T-helper 1 cell treated with Interleukin-12 subunit alpha and Interleukin-12 subunit beta and Interleukin-4 antibody, amounts not matched to agents 30 μg/mL and 1 μg/mL, for 36 hours (primary cell): ENCODE measurements around the gene KIRREL3.

Experiments used
- H3K27ac Mint-ChIP-seq: one replicate; pipeline ENCODE4 v1.8.0; 2021; ENCODE audit warnings: mild to moderate bottlenecking, mixed read lengths
- H3K27me3 Mint-ChIP-seq: one replicate; pipeline ENCODE4 v1.8.0; 2021; ENCODE audit warnings: low read depth, mixed read lengths
- H3K36me3 Mint-ChIP-seq: one replicate; pipeline ENCODE4 v1.8.0; 2021; ENCODE audit warnings: low read depth, mixed read lengths
- H3K4me1 Mint-ChIP-seq: one replicate; pipeline ENCODE4 v1.8.0; 2021; ENCODE audit warnings: low read depth, mixed read lengths
- H3K4me3 Mint-ChIP-seq: one replicate; pipeline ENCODE4 v1.8.0; 2021; ENCODE audit warnings: mild to moderate bottlenecking, moderate library complexity, mixed read lengths
- H3K9me3 Mint-ChIP-seq: one replicate; pipeline ENCODE4 v1.8.0; 2021; ENCODE audit warnings: mixed read lengths

Gene KIRREL3

DNA sequence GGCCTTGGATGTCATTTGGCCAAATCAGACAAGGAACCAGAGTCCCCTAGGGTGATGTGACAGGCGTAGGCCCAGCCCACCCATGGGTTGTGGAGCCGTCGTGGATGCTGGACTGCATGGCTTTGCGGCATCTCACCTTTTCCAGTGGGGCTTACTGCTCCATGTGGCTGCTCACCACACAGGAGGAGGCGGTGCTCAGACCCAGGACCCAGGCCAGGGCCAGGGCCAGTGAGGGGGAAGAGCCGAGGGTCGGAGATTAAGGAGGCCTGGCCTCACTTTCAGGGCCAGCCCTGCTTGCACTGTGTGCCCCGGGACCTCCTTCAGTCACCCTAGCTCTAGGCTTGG is 539.5 kb downstream of the KIRREL3 start:
- Mint-ChIP-seq H3K9me3 (peaks cover 4% of the 10 kb centered on the region), H3K27me3 (no peaks in the 10 kb centered on the region), H3K4me1 (peaks cover 14% of the 10 kb centered on the region), H3K36me3 (peaks cover 2% of the 10 kb centered on the region), H3K4me3 (no peak overlapping the region), H3K27ac (no peak overlapping the region)

DNA sequence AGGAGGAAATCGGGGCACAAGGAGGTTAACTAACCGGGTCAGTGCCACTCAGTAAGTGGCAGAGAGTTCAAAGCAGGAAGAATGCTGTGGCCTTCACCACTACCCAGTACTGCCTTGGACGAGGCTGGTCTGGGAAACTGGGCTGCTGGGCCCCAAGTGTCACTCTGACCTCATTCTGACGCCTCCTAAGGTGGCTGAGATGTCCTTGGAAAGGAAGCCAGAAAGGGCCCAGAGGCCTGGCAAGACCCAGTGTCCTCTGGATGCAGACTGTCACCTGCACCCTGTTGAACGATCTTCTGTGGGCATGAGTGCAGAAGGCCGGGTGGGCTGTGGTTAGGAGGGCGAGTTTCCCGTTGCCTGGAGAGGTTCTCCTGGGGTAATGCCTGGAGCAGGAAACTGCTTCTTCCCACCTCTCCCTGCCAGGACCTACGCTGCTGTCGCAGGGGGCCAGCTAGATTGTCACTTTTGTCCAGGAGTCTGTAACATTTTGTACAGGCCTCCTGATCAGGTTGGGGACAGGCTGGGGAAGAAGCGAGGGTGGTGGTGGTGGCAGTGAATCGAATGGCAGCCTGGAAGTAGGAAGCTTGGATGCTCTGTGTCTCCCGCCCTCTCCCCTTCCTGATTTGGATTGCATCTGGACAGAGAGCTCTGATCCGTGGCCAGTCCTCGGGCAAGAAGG is 540.0 kb downstream of the KIRREL3 start:
- H3K36me3 Mint-ChIP-seq, result peaks cover 2% of the 10 kb centered on the region
- H3K4me3 Mint-ChIP-seq, result no peak overlapping the region
- H3K9me3 Mint-ChIP-seq, result peaks cover 4% of the 10 kb centered on the region
- peaks cover 9% of the 10 kb centered on the region for H3K4me1 Mint-ChIP-seq
- H3K27ac Mint-ChIP-seq, result no peak overlapping the region
- no peaks in the 10 kb centered on the region for H3K27me3 Mint-ChIP-seq

GRCh38 chr11:126459691-126460281 is 540.8 kb downstream of the KIRREL3 start:
- H3K9me3 Mint-ChIP-seq, result peaks cover 4% of the 10 kb centered on the region
- H3K4me3 Mint-ChIP-seq, result no peak overlapping the region
- no peaks in the 10 kb centered on the region for H3K27me3 Mint-ChIP-seq
- peaks cover 3% of the 10 kb centered on the region for H3K4me1 Mint-ChIP-seq
- peaks cover 2% of the 10 kb centered on the region for H3K36me3 Mint-ChIP-seq
- no peak overlapping the region for H3K27ac Mint-ChIP-seq

DNA sequence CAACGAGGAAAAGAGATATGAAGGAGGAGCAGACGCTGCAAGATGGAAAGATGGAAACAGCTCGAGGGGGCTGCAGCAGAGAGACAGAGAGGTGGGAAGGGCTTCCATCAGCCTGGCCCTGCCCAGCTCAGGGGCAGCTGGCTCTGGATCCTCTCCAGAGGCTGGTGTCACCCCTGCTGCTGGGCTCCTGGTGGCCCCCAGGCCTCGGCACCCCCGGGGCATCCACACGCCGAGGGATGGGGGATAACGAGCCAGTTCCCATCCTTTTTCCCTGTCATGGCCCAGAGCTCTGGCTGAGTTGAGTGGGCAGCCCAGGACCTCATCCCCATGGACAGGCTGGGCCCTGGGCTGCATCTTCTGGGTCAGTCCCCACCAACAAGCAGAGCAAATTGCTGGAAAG is 542.8 kb downstream of the KIRREL3 start:
- H3K27me3 Mint-ChIP-seq, result no peaks in the 10 kb centered on the region
- no peaks in the 10 kb centered on the region for H3K4me1 Mint-ChIP-seq
- no peaks in the 10 kb centered on the region for H3K9me3 Mint-ChIP-seq
- H3K36me3 Mint-ChIP-seq, result no peaks in the 10 kb centered on the region
- no peak overlapping the region for H3K4me3 Mint-ChIP-seq
- no peak overlapping the region for H3K27ac Mint-ChIP-seq

DNA sequence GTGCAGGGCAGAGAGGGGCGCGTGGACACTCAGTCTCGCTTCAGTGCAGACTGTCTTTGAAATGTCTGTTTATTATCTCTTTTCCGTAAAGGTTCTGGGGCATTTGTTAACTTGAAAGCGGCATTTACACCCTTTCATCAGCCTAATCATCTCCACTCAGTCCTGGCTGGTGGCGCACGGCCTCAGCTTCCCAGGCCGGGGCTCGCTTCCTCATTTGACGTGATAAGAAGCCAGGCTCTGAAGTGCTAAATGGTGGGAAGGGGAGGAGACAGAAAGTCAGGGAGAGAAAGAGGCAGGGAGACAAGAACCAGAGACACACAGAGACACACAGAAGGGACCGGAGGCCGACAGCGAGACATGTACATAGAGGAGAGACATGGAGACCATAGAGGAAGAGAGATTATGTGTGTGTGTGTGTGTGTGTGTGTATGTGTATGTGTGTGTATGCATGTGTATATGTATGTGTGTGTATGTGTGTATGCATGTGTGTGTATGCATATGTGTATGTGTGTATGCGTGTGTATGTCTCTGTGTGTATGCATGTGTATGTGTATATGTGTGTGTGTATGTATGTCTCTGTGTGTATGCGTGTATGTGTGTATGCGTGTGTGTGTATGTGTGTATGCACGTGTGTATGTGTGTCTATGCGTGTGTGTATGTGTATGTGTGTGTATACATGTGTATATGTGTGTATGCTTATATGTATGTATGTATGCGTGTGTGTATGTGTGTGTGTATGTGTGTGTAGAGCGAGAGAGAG is 543.6 kb downstream of the KIRREL3 start:
- Mint-ChIP-seq H3K4me1 (no peaks in the 10 kb centered on the region), H3K36me3 (no peaks in the 10 kb centered on the region), H3K9me3 (no peaks in the 10 kb centered on the region), H3K27ac (no peak overlapping the region), H3K4me3 (no peak overlapping the region), H3K27me3 (no peaks in the 10 kb centered on the region)

- Mint-ChIP-seq H3K4me1 (no peaks in the 10 kb centered on the region), H3K27ac (no peak overlapping the region), H3K36me3 (no peaks in the 10 kb centered on the region), H3K4me3 (no peak overlapping the region), H3K9me3 (peaks cover 5% of the 10 kb centered on the region), H3K27me3 (no peaks in the 10 kb centered on the region)
Measured at GRCh38 chr11:126456089-126456488, 544.5 kb downstream of the KIRREL3 start.

- H3K27me3 Mint-ChIP-seq, result no peaks in the 10 kb centered on the region
- peaks cover 19% of the 10 kb centered on the region for H3K9me3 Mint-ChIP-seq
- no peak overlapping the region for H3K27ac Mint-ChIP-seq
- H3K36me3 Mint-ChIP-seq, result peaks cover 2% of the 10 kb centered on the region
- H3K4me3 Mint-ChIP-seq, result no peak overlapping the region
- H3K4me1 Mint-ChIP-seq, result no peaks in the 10 kb centered on the region
Measured at GRCh38 chr11:126452241-126453101, 548.1 kb downstream of the KIRREL3 start.

GRCh38 chr11:126451211-126451802 is 549.3 kb downstream of the KIRREL3 start:
- no peak overlapping the region for H3K4me3 Mint-ChIP-seq
- H3K4me1 Mint-ChIP-seq, result no peaks in the 10 kb centered on the region
- no peaks in the 10 kb centered on the region for H3K27me3 Mint-ChIP-seq
- H3K9me3 Mint-ChIP-seq, result peaks cover 19% of the 10 kb centered on the region
- H3K36me3 Mint-ChIP-seq, result peaks cover 2% of the 10 kb centered on the region
- H3K27ac Mint-ChIP-seq, result no peak overlapping the region

DNA sequence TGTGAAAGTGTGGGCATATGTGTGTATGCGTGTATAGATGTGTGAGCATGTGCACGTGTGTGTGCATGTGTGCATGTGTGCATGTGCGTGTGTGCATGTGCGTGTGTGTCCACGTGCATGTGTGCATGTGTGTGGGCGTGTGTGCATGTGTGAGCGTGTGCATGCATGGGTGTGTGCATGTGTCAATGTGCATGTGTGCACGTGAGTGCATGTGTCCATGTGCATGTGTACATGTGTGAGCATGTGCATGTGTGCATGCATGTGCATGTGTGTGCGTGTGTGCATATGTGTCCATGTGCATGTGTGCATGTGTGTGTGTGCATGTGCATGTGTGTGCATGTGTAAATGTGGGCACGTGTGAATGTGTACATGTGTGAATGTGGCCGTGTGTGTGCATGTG is 549.8 kb downstream of the KIRREL3 start:
- Mint-ChIP-seq H3K36me3 (peaks cover 2% of the 10 kb centered on the region), H3K27me3 (no peaks in the 10 kb centered on the region), H3K27ac (no peak overlapping the region), H3K4me1 (no peaks in the 10 kb centered on the region), H3K4me3 (no peak overlapping the region), H3K9me3 (peaks cover 19% of the 10 kb centered on the region)

GRCh38 chr11:126450198-126450597 is 550.4 kb downstream of the KIRREL3 start:
- Mint-ChIP-seq H3K36me3 (peaks cover 2% of the 10 kb centered on the region), H3K9me3 (peaks cover 19% of the 10 kb centered on the region), H3K27me3 (no peaks in the 10 kb centered on the region), H3K4me3 (no peak overlapping the region), H3K4me1 (no peaks in the 10 kb centered on the region), H3K27ac (no peak overlapping the region)

DNA sequence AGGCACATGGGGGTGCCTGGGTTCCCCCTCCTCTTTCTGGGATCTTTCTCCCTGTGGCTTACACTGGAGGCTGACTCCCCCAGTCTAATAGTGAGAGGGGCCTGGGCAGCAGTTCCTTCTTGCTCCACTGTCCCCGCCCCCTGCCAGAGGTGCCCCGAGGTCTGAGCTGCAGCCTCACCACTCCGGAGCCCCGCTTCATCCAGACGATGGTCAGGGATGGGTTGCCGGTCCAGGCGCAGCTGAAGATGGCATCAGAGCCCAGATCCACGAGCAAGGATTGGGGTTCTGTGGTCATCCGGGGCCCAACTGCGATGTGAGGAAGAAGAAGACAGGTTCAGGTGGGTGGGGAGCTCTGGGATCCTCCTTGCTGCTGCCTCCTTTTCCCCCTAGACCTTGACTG is 554.0 kb downstream of the KIRREL3 start:
- peaks cover 19% of the 10 kb centered on the region for H3K9me3 Mint-ChIP-seq
- H3K4me1 Mint-ChIP-seq, result peaks cover 2% of the 10 kb centered on the region
- peaks cover 2% of the 10 kb centered on the region for H3K27me3 Mint-ChIP-seq
- no peak overlapping the region for H3K27ac Mint-ChIP-seq
- no peak overlapping the region for H3K4me3 Mint-ChIP-seq
- H3K36me3 Mint-ChIP-seq, result peaks cover 2% of the 10 kb centered on the region

DNA sequence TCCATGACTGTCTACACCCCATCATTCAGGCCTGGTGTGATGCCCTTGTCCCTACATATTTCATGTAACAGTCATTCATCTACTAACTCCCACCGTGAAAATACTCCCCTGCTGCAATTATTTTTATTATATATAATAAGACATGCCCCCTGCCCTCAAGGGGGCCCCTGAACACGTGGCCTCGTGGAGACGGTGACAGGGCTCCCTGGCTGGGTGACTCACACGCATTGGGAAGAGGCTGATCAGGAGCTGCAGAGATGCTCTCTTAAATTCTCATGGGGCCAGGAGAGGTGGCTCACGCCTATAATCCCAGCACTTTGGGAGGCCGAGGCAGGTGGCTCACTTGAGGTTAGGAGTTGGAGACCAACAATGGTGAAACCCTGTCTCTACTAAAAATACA is 556.5 kb downstream of the KIRREL3 start:
- Mint-ChIP-seq H3K27ac (no peak overlapping the region), H3K4me3 (no peak overlapping the region), H3K9me3 (no peaks in the 10 kb centered on the region)

GRCh38 chr11:126443120-126443519 is 557.5 kb downstream of the KIRREL3 start:
- Mint-ChIP-seq H3K27ac (no peak overlapping the region), H3K9me3 (no peaks in the 10 kb centered on the region), H3K4me1 (peaks cover 7% of the 10 kb centered on the region)

More for the DNA sequence above, 556.5 kb downstream of the KIRREL3 start:
- Mint-ChIP-seq H3K27me3 (peaks cover 9% of the 10 kb centered on the region), H3K4me1 (peaks cover 7% of the 10 kb centered on the region), H3K36me3 (no peaks in the 10 kb centered on the region)

More at GRCh38 chr11:126443120-126443519, 557.5 kb downstream of the KIRREL3 start:
- H3K4me3 Mint-ChIP-seq, result no peak overlapping the region
- peaks cover 14% of the 10 kb centered on the region for H3K27me3 Mint-ChIP-seq
- H3K36me3 Mint-ChIP-seq, result no peaks in the 10 kb centered on the region
